8988T (cell line): ENCODE measurements around the gene VEZT.

Experiments
- DNase-seq: peaks from one replicate; pipeline ENCODE4 v3.0.0; 2011

Gene VEZT

DNA sequence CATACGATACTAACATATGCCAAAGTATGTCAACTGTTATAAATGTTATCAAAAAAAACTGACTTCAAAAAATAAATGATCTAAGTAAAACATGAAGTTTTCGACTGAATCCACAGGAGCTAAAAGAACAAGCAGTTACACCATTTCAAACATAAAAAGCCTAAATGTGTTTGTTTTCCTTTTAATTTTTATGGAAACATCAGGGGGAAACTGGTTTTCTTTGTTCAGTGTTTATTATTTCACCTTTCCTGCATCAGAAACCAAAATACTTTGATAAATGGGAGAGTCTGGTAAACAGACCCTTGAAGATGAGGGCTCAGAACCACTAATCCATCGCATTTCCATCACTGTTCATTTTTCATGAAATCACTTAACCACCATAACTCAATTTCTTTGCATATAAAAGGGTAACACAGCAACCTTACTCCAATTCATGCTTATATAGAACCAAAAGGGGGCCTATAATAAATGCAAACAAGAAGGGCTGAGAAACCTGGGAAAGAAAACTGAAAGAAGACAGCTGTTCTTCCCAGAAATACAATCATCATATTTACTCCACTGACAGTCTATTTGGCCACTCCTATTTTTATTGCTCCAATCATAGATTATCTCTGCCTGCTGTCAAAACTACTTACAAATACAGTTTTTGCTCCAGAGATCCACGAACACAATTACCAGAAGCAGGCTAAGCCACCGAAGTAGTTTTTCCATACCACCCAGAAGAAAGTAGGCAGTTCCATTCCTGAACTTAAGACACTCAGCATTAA lies 17.3 kb upstream of the VEZT start:
- DNase-seq, result no peak

DNA sequence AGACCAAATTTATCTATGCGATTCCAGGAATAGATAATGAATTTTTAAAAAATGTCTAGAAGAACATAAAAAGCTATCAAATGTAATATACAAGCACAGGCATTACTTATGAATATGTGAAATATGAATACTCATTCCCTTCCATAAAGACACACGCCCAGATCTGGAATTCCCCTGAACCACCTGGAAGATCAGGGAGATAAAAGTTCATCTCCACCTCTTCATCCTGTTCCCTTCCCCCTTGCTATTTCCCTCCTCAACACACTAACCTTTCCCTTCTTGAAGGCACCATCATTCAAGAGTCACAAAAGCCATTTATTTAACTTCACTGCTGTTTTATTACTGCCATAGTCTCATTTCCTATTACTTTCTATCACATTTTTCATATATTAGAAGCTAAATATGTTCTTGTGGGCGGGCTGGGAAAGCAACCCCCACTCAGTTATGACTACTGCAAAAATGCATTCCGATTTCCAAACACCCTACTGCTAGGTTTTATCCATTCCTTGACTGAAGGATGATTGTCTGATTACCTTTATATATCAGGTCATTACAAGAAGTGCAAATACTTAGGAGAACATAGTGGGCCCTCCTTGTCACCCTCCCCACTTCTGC lies 16.4 kb upstream of the VEZT start:
- DNase-seq, result no peak

DNA sequence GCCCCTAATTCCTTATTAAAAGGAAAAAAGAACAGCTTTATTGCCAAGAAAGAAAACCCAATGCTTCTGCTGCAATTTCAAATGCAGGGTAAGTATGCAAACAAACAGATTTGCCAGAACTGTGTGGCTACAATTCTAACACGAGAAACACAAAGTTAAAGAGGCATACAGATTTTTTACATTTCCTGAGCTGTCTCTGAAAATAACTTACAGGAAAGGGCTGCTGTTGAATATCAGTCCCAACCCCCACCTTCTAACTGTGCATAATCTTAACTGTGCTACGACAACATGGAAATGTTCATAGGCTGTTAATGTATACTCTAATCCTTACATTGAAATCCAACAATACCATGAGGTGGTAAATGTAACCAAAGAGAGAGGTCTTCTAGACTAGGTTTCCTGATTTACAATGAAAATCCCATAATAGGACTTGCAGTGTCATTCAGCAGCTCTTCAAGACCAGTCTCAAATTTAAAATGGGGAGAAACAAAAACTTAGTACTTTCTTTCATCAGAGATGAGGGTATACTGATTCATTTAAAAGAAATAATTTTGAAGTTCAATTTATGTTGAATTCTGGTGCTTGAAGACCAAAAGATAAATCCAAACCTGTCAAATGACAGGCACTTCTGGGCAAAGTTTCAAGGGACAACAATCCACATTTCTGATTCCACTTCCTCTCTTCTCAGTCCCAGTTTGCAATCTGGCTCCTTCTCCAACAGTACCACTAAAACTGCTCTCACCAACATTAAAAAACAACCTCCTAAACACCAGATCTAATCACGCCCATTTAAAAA lies 14.7 kb upstream of the VEZT start:
- no peak for DNase-seq

DNA sequence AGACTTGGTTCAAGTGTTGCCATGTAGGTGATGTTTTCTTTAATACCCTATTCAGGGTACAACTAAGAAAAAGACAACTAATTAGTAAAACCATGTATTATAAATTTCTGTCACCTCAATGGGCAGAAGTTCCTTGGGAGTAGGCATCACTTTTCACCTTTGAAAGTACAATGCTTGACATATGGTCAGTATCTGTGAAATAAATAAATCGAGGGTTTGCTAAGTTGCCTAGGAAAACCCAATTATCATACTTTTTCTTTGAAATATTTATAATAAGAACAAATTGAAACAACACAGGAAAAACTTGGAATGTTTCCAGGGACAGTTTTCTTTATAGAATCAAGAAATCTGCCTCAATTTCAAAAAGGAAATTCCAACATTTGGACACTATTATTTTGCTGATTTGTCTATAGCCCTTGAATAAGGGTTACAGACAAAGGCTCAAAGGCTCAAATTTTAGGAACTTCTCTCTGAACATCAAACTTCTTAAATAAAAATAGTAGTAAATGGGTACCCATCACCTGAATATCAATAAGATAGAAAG lies 14.0 kb upstream of the VEZT start:
- DNase-seq, result no peak

GRCh38 chr12:95204141-95204866 lies 13.3 kb upstream of the VEZT start:
- DNase-seq, result no peak

GRCh38 chr12:95205016-95205624 lies 12.5 kb upstream of the VEZT start:
- no peak for DNase-seq

DNA sequence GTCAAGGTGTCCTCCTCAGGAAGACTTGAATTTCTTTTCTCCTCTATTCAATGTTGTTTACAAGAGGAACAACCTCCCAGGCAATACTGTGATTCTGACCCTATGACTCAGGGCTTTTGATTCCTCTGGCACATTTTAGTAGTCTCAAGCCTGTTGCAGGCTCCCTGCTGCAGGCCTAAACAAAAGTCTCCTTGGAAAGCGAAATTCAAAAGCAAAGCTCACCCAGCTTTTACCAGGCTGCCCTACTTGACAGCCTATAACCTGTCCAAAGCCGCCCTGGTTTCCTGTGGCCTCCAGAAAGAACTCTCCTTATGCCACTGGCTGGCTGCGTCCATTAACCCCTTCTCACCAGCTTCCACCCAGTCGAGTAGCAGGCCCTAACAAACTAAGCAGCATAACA lies 11.9 kb upstream of the VEZT start:
- no peak for DNase-seq

DNA sequence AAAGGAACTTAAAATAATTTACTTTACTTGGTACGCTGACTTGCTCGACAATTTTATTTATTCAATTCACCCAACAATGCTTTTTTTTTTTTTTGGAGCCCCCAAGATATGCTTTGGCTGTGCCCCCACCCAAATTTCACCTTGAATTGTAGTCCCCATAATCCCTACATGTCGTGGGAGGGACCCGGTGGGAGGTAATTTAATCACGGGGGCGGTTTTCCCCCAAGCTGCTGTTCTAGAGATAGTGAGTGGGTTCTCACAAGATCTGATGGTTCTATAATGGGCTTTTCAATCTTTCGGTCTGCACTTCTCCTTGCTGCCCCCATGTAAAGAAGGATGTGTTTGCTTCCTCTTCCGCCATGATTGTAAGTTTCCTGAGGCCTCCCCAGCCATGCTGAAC lies 10.7 kb upstream of the VEZT start:
- DNase-seq, result no peak

DNA sequence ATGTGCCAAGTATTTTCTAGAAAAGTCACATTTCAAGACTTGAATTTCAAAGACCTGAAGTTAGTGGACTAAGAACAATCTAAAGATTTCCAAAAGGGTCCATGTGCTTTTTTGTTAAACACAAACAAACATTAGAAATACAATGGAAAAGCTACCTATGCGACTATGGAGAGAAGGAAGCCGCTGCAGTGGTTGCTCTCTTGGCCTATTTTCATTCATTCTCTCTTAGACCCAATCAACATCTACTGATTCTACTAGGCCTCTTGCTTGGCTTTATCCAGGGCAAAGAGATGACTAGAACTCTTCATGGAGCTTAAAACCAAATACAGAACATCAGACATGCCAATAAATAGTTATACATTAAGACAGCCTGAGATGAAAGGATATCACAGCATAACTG lies 10.2 kb upstream of the VEZT start:
- DNase-seq, result no peak

- no peak for DNase-seq
These were observed 8.9 kb upstream of the VEZT start for GRCh38 chr12:95208678-95209077.

DNA sequence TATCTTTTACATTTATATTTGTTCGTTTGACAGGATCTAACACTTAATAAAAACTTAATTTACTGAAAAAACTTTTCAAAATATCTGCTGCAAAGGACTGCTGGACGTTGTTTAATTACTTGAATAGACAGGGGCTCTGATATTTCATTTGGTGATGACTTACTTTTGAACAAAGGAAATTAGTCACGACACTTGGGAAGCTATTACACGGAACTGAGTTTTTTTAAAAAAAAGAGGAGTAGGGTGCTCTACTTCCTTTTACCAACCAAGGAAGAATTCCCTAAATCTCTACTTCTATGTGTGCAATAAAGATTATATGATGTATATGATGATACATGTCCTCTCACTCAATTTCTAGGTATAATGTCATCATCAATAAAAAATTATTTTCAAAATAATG lies 5.0 kb upstream of the VEZT start:
- DNase-seq, result no peak

DNA sequence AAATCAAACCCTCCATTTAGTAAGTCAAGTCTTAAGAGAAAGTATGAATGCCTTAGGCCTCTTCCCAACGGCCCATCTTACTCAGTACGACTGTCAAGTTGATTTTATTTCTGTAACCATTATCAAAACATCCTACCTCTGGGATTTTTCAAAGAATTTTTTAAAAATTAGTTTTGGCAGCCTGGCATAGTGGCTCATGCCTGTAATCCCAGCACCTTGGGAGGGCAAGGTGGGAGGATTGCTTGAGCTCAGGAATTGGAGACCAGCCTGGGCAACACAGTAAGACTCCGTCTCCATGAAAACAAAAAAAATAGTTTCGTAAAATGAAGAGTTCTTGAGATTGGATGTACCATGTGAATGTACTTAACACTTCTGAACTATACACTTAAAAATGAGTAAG lies 4.5 kb upstream of the VEZT start:
- DNase-seq, result no peak

DNA sequence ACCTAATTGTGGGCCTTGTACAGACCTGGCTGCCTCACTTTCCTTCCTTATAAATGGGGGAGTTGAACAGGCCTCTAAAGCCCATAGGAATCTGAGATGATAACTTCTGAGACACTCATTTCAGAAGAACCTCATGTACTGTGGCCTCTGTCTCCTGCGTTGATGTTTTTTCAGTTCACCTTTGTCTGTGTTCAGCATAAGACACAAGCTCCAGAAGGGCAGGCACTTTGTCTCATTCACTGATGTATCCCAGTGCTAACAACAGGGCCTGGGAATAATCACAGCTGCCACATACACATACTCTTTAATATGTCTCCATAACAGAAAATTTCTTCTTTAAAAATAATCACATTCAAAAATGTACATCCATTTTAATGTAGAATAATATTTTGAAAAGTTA lies 3.7 kb upstream of the VEZT start:
- DNase-seq, result no peak

DNA sequence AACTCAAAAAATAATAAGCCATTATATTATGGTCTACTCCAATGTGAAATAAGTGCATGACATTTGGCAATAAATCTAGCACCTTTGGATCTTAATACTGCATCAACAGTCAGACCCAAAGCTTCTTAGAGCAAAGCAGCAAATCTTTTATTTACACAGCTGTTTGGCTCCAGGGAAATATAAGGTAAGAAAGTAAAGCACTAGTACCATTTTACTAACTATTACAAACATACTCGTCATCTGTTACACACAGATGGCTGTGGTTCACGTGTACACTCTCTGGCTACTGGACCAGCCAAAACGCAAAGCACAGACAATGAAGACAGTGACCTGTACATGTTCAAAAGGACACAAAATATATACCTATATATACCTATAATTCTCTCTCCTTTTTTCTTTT lies 3.1 kb upstream of the VEZT start:
- no peak for DNase-seq

DNA sequence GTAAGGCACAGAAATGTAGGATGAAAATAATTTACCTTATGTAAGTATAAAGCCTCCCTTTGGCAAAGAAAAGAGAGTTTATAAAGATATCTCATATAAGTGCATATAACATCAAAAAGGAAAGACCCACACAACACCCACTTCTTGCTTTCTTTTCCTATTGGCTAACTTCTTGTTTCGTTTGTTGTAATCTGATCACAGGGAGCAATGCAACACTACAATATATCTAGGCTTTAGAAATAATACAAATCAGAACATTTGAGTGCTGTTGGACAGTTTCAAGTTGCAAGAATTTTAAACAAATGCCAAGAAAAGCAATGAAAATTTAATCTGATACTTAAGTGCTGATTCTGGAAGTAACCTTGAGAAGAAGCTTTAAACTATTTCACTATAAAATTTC lies 1.7 kb upstream of the VEZT start:
- DNase-seq, result no peak

GRCh38 chr12:95216711-95217376 lies 763 bp upstream of the VEZT start:
- no peak for DNase-seq

GRCh38 chr12:95218150-95219133 lies 835 bp downstream of the VEZT start:
- no peak for DNase-seq

- DNase-seq, result no peak
These were observed 2.6 kb downstream of the VEZT start for GRCh38 chr12:95220190-95220589.

DNA sequence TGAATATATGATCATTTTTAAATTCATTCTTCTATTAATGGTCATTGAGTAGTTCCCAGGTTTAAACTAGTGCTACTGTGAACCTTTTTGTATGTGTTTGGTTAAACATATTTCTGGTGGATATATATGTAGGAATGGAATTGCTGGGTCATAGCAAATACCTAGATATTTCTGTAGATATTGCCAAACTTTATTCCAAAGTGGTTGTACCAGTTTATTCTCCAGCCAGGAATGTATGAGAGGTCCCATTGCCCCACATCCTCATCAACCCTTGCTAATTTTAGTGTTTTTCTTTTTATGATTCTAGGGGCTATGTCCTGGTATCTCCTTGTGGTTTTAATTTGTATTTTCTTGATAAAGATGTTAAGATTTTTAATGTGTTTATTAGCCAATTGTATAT lies 3.1 kb downstream of the VEZT start:
- DNase-seq, result no peak

DNA sequence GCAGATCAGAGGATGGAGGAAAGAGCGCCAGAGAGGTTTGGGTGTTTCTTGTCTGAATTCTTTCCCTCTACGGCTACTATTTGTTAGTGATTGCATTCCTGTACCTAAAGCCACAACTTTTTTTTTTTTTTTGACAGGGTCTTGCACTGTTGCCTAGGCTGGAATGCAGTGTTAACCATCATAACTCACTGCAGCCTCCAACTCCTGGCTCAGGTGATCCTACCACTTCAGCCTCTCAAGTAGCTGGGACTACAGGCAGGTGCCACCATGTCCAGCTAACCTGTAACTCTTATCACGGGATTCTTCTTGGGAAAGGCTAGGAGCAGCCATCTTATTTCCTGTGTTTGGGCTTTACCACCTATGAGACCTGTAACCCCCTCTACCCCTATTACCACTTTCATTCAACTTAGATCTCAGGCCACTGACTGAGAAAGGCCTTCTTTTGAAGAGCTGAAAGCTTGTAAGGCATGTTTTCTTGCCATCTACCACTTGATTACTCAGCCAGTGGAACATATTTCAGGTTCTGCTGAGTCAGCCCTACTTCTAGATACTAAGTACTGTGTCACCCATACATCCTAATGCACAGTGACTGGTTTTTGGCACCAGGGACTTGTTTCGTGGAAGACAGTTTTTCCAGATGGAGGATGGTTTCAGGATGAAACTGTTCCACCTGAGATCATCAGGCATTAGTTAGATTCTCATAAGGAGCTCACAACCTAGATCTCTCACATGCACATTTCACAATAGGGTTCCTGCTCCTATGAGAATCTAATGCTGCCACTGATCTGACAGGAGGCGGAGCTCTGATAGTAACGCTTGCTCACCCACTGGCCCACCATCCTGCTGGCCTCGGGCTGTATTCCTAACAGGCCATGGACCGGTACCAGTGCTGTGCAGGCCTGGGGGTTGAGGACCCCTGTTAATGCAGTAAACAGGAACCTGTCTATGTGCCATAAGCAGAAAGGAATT lies 6.9 kb downstream of the VEZT start:
- DNase-seq, result no peak
